NCI-H69 (cell line): Measurements from ENCODE around the gene LAG3.
"Not testable (repeated sequence)": the region's sequence is repeated elsewhere in the genome, so short reads cannot be mapped to it uniquely, and the experiment has no call there.

Source experiments
- DNase-seq: peaks from one replicate; lab custom pipeline; 2025; lab: John Stamatoyannopoulos, UW

The LAG3 gene

DNA sequence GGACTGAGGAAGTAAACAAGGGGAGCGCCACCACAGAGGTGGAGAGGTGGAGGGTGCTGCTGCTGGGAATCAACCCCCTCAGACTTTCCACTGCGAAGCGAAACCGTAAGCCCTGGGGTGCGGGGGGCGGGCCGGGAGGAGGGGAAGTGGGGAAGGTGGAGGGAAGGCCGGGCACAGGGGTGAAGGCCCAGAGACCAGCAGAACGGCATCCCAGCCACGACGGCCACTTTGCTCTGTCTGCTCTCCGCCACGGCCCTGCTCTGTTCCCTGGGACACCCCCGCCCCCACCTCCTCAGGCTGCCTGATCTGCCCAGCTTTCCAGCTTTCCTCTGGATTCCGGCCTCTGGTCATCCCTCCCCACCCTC is at the start of gene LAG3:
TSS of gene LAG3 (plus strand) at position 190 of the 365 bp plus-strand sequence. CDS start 333 bp downstream, outside the sequence.
- no peak for DNase-seq

DNA sequence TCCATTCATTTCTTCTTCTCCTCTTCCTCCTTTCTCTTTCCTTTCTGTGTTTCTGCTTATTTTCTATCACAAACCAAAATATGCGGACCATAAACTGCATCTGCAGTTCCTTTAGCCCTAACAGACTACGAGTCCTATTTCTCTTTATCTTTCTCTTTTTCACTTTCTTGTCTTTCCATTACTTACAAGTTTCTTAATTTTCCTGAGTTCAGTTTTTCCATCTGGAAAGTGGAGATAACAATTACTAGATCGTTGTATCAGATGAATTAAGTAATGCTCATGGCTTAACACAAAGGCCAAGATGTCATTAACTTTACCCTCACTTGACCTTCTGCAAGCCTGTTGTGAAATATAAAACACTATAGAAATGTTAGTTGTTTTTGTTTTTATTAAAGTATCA is 49.5 kb upstream of the LAG3 start:
- DNase-seq, result no peak

DNA sequence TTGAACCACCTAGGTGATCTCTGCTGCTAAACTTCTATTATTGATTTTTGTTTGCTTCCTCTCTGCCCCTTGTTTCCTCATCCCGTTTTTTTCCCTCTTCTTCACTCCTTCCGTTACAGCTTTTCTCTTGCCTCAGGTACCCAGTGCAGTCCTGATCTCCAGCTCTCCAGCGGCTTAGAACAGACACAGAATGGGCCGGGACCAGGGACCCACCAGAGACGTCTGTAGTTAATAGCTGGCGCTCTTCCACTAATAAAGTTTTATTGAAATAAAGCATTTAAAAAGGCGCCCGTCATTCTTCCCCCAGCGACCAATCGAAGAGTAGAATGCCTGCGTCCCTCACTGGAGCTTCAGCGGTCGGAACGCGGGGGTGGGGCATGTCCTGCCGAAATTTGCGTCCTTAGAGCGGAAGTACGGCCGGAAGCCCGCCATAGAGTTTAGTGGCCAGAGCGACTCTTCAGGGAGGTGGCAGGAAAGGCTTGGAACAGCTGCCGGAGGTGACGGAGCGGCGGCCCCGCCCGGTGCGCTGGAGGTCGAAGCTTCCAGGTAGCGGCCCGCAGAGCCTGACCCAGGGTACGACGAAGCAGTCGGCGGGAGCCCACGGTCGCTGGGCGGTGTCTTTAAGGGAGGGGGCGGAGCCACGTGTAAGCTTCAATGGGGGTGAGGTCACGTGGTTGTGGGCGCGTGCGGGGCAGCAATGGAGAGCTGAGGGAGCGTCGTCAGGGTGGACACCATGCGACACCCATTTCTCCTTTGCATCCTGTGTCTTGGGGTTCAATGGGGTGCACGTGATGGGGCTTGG is 48.5 kb upstream of the LAG3 start, which contains the start of gene COPS7A:
TSS of gene COPS7A (plus strand) at position 440 of the 802 bp plus-strand sequence. CDS start 611 bp downstream, outside the sequence.
- peak; percentile 100 for DNase-seq

DNA sequence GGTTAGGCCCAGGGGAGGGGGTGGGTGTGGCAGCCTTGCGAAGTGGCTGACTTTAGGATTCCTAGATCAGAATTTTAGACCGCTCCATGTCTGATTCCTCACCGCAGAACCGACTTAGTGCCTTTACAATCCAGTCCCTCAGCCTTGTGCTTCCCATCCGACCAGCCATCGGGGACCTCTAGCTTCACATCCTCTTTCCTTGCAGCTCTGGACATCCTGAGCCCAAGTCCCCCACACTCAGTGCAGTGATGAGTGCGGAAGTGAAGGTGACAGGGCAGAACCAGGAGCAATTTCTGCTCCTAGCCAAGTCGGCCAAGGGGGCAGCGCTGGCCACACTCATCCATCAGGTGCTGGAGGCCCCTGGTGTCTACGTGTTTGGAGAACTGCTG is 47.9 kb upstream of the LAG3 start:
- peak; percentile 60 for DNase-seq

DNA sequence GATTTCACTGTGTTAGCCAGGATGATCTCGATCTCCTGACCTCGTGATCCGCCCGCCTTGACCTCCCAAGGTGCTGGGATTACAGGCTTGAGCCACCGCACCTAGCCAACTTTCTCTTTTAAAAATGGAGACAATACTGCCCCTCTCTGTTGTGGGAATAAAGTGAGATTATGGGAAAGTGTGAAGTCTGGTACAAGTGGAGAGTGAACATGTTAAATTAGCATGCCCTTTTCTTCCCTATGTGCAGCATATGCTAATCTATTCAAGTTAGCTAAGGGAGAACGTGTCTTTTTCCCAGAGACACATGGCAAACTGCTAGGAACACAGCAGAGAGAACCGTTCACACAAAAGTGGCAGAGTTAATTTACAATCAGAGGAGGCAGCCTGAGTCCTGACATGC is 47.0 kb upstream of the LAG3 start:
- no peak for DNase-seq

DNA sequence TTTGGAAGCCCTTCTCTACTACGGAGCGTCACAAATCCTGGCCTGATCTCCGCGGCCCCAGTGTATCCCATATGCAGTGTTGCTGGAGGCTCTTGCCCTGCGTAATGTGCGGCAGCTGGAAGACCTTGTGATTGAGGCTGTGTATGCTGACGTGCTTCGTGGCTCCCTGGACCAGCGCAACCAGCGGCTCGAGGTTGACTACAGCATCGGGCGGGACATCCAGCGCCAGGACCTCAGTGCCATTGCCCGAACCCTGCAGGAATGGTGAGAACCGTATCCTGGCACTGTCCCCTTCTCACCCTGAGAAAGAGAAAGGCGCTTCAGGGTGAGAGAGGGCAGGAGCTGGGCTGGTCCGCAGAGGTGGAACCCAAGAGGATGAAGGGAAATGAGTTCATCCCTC is 43.1 kb upstream of the LAG3 start:
- no peak for DNase-seq

DNA sequence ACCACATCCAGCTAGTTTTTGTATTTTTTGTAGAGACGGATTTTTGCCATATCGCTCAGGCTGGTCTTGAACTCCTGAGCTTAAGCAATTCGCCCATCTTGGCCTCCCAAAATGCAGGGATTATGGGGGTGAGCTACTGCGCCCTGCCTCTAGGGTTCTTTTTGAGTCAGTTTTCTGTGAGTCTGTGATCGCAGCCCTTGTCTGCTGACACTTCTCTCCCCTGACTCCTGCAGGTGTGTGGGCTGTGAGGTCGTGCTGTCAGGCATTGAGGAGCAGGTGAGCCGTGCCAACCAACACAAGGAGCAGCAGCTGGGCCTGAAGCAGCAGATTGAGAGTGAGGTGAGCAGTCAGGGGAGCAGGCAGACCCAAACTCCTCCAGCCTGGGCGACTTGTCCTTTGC is 42.2 kb upstream of the LAG3 start:
- DNase-seq, result no peak

DNA sequence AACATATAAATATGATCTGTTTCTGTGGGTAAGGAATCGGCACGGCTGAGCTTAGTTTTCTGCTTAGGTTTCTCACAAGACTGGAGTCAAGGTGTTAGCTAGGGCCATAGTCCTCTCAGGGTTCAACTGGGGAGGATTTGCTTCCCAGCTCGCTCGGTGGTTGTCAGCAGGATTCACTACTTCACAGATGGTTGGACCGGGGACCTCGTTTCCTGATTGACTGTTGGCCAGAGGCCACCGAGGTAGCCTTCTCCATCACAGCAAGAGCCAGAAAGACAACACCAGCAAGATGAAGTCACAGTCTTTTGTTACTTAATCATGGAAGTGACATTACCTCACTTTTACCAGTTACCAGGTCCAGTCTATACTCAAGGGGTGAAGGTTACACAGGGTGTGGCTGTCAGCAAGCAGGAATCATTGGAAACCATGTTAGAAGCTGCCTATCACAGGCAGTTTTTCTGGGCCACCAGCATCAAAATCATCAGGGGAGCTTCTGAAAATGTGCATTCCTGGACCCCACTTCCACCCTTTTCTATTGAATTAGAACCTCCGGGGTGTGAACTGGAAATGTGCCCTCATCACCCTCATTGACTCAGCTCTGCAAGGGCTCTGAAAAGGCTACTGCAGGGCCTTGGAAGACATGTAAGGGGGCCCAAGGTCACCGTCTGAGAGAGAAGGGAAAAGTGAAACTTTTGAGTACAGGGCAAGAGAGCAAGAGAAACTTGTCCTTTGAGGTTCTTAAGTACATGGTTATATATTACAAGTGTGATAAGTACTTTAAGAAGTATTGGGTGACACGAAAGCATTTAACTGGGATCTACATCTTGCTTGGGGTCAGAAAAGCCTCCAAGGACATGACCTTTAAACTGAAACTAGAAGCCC is 37.6 kb upstream of the LAG3 start:
- DNase-seq, result no peak

DNA sequence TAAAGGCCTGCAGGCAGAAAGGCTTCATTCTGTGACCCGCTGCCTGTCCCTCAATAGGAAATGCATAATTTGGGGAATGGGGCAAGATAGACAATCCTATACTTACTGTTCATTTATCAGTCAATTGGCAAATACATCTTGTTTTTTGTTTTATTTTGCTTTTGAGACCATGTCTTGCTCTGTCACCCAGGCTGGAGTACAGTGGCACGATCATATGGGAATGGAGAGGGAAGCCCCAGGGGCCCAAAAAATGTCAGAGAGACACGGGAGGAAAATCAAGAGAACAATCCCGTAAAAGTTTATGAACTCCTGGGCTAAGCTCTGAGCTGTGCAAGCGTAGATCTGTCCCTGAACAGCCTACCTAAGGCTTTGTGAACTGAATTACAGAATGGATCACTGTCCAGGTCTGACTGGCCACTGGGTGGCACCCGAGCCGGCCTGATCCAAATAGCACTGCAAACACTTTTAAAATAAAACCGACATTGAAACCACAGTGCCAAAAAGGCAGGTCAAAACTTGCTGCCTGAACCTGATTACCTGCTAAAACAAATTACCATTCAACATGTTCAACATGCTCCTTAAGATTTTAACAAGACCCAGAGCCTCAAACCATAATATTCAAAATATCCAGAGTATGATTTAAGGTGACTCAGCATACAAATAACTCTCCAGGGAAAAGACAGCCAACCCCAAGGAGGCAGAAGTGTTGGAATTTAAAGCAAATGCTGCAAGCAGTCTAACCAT is 36.7 kb upstream of the LAG3 start:
- DNase-seq, result peak; percentile 65

DNA sequence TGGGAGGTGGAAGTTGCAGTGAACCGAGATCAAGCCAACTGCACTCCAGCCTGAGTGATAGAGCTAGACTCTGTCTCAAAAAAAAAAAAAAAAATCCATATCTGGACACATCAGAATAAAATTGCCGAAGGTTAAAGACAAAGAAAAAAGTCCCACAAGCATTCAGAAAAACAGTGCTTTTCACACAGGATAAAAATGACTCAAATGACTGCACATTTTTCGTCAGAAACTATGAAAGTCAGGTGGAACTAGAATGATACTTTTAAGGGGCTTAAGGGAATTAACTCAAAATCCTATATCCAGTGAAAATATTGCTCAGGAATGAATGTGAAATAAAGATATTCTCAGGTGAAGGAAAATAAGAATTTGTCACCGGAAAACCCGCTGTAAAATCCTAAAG is 35.6 kb upstream of the LAG3 start:
- no peak for DNase-seq

DNA sequence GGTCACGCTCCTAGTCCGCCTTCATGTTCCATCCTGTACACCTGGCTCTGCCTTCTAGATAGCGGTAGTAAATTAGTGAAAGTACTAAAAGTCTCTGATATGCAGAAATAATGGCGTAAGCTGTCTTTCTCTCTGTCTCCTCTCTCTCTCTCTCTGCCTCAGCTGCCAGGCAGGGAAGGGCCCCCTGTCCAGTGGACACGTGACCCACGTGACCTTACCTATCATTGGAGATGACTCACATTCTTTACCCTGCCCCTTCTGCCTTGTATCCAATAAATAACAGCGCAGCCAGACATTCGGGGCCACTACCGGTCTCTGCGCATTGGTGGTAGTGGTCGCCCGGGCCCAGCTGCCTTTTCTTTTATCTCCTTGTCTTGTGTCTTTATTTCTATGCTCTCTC is 30.2 kb upstream of the LAG3 start:
- DNase-seq, result not testable (repeated sequence)

DNA sequence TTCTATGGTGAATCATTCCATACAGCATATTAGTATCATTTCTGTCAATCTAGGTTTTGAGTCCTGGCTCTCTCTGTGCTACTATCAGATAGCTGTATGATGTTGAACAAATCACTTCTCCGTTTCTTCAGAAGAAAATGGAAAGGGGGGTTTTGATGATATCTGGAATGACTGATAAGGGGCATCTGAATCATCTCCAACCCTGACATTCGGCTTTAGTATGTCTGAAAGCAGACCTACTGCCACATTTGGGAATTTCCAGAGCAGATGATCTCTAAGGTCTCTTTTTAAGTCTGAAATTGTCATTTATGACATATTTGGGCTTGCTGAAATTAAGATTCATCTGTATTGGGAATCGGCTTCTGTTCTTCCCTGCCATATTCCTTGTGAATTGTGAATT is 29.5 kb upstream of the LAG3 start:
- no peak for DNase-seq

DNA sequence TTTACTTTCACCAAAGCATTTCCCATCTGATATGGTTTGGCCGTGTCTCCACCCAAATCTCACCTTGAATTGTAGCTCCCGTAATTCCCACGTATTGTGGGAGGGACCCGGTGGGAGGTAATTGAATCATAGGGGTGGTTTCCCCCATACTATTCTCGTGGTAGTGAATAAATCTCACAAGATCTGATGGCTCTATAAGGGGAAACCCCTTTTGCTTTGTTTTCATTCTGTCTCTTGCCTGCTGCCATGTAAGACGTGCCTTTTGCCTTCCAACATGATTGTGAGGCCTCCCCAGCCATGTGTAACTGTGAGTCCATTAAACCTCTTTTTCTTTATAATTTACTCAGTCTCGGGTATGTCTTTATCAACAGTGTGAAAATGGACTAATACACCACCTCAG is 29.0 kb upstream of the LAG3 start:
- not testable (repeated sequence) for DNase-seq

DNA sequence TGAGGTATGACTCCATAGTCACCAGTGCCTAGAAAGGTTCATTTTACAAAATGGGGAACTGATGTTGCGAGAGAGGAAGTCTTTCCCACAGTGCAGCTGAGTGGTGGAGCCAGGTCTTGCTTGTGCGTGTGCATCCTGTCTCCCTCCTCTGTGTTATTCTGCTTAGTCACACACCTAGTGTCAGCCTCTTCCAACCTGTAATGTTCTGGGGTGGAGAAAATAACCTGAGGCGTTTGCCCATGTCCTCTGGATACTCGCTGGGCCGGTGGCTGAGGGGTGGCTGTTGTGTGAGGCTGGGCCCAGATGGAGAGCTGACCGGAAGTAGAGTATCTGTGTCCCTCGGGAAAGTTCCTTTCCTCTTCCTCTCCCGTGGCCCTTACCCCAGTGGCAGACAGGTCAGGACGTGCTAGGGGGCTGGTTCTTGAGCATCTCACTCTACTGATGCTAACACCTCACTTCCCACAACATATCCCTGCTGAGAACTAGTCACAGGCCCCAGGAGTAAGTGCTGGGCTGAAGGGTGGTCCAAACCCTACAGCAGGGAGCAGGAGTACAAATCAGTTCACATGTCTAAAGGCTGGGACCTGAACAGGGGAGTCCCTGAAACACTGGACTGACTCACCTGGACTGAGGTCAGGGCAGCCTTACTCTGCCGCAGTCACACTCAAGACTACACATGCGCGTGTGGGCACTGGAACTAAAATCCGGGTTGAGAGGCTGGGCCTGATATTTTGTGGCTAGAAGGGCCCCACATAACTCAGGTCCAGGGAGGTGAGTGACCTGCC is 26.4 kb upstream of the LAG3 start:
- no peak for DNase-seq

DNA sequence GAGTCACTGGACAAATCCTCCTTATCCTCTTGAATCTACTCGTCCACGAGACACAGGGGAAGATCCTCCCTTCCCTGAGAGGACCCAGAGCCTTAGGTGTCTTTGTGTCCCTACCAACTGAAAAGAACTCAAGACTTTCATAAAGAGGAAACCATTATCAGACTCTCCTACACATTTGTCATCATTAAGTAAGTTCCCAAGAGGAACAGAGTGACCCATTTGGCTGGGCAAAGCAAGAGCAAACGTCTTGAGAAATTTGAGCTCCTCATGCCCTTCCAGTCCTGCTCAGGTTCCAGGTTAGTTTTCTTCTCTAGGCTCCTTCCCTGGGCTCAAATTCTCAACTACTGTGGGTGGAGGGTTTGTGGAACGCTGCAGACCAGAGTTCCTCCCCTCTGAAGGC is 25.1 kb upstream of the LAG3 start:
- DNase-seq, result no peak

DNA sequence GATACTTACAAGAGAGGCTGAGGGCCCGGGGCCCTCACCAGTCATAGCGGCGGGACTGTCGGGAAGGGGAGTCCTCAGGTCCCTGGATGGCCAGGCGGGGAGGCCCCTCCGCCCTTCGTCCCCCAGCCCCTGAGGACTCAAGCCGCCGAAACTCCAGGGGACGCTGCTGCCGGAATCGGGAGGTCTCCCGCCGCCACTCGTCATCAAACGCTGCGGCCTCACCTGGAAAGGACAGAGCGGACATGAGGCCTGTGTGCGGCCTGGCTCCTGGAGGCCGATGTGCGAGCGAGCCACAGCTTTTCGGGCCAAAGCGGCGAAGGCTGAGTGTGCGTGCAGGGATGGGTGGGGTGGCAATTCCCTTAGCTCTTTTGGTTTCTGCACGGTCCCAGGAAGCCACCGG is 23.6 kb upstream of the LAG3 start:
- DNase-seq, result no peak

DNA sequence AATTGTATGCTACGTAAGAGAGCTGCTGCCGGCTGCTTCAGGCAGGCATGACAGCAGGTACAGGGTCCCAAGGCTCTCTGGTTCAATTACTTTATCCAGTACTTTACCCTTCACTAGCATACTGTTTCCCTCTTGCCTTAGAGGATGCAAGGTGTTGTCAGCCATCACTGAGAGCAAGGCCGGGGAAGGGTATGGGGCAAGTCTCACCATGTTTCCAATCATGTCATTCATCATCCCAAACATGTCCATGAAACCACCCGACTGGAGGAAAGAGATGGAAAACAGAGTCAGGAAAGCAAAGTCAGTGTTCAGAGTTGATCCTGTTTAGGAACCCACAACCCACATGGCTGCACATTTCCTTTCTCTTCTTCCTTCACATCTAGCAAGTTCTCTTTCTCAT is 21.8 kb upstream of the LAG3 start:
- no peak for DNase-seq

DNA sequence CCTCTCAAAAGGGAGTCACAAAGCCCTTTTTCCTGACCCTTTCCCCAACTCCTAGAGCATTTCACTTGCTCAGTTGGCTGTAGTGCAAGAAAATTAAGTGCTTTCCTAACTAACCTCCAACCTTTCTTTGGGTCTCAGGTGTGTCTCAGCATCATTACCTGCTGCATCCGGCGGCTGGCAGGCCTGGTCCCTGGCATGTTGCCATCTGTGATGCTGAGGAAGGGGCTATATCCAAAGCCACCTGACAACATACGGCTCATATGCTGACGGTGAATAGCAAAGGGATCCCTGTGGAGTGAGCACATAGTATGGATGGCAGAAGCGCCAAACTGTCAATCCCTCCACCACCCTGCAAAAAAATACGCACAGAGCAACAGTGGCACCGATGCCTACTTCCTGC is 20.6 kb upstream of the LAG3 start:
- peak; percentile 81 for DNase-seq

DNA sequence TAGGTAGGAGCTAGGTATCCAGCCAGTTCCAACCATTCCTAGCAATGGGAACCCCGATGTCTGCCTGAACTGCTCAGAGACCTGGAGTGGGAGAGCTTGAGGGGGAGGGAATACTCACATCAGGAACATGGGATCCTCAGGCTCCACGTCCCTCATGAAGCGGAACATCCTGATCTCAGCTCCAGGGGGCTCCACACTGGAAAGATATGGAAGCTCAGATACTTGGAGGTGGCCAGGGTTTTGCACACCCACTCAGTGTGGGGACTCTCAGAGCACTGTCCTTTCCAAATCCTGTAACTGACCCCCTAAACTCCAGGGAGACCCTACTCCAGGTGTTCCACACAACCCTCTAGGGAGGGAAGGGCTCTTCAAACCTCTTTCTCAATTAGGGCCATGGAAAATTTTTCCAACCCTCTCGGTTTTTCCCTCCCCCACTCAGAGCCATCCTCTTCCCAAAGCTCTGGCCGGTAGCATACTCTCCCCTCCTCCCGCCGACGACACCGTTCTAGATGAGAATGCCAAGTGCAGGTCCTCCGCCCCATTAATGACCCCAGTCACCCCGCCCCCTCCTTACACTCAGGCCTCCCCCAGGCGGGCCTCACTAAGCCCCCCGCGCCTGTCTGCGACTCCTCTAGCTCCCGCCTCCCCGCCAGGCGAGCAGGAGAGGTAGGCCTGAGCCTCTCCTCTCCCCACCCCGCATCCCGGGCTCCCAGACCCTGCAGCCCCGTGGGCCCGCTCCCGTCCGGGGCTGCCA is 20.0 kb upstream of the LAG3 start:
- peak; percentile 77 for DNase-seq

DNA sequence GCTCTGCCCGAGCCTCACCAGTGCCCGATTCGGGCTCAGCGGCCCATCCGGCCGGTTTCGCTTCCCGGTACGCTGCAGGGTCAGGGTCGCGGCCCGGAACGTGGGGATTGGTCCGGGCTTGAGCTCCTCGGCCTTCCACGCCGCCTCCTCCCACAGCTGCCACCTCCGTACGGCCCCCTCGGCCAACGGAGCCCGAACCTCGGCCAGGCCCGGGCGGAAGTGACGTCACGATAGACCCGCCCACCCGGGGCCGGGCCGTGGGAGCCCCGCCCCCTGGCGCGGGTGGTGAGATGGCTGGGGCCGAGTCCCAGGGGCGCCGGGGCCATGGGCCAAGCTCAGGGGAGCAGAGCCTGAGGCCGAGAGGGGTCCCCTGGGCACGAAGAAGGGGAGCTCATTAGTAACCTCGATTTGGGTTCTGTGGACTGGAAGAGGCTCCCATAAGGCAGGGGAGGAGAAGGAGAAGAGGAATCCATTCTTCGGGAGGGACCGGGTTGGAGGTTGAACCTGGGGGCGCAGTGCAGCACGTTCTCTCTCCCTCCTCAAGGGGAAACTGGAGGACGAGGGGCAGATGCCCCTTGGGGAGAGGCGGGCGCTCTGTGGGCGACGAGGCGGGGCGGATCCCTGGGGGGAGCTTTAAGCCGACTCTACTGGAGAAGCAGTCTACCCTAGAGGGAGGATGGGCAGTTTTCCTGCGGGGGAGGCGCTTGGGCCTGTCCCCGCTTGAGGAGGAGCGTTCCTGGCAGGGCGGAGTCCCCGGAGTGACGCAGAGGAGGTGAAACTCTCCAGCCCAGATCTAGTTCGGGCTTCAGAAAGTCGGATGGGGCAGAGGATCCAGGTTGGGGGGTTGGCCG is 19.2 kb upstream of the LAG3 start, which contains the start of gene MLF2:
TSS of gene MLF2 (minus strand) at position 221 of the 851 bp plus-strand sequence. CDS start 807 bp downstream, outside the sequence.
- DNase-seq, result peak; percentile 99
